DOHH2 (cell line): ENCODE measurements around the gene SLC35A2.
A peak's percentile ranks its signal among the peaks of the same experiment; 100 is the strongest.

Source experiments
- H3F3A ChIP-seq: fragments of 200-600 bp; sonication (generic), shearing (Covaris generic); 2 replicates; pipeline ENCODE4 v1.6.0; 2016; ENCODE audit warnings: antibody characterized with exemption, mild to moderate bottlenecking; ENCODE audit not compliant: control insufficient read depth, insufficient read depth
- H3K27ac ChIP-seq: fragments of 200-600 bp; sonication (generic); 2 replicates; pipeline ENCODE4 v1.5.1; 2014; ENCODE audit warnings: low read depth, mild to moderate bottlenecking, low read length, moderate library complexity
- H3K27me3 ChIP-seq: fragments of 200-600 bp; sonication (generic); 2 replicates; pipeline ENCODE4 v1.6.1; 2014; ENCODE audit warnings: mild to moderate bottlenecking, low read length, mixed read lengths; ENCODE audit not compliant: control insufficient read depth
- H3K36me3 ChIP-seq: fragments of 200-600 bp; sonication (generic); 2 replicates; pipeline ENCODE4 v1.6.1; 2014; ENCODE audit warnings: mild to moderate bottlenecking, low read length, moderate library complexity, mixed read lengths; ENCODE audit not compliant: control insufficient read depth
- H3K4me1 ChIP-seq: fragments of 200-600 bp; sonication (generic); 2 replicates; pipeline ENCODE4 v1.6.1; 2014; ENCODE audit warnings: mild to moderate bottlenecking, low read length, mixed read lengths; ENCODE audit not compliant: control insufficient read depth
- H3K4me2 ChIP-seq: fragments of 200-600 bp; sonication (generic); 2 replicates; pipeline ENCODE4 v1.6.0; 2014; ENCODE audit warnings: mild to moderate bottlenecking, low read length, moderate library complexity
- H3K4me3 ChIP-seq: fragments of 200-600 bp; sonication (generic); 2 replicates; pipeline ENCODE4 v1.5.1; 2014; ENCODE audit warnings: mild to moderate bottlenecking, low read length, mixed read lengths
- H3K79me2 ChIP-seq: fragments of 200-600 bp; sonication (generic); 2 replicates; pipeline ENCODE4 v1.6.1; 2014; ENCODE audit warnings: mild to moderate bottlenecking, low read length, mixed read lengths; ENCODE audit not compliant: control insufficient read depth
- H3K9me2 ChIP-seq: fragments of 200-600 bp; sonication (generic); replicated peaks from 2 replicates; pipeline ENCODE4 v1.6.1; 2014; ENCODE audit warnings: mild to moderate bottlenecking, low read length, mixed read lengths; ENCODE audit not compliant: control insufficient read depth
- H3K9me3 ChIP-seq: fragments of 200-600 bp; sonication (generic); 2 replicates; pipeline ENCODE4 v1.6.1; 2014; ENCODE audit warnings: antibody characterized with exemption, low read length, mixed read lengths; ENCODE audit not compliant: control insufficient read depth, insufficient read depth
- H4K20me1 ChIP-seq: fragments of 200-600 bp; sonication (generic); 2 replicates; pipeline ENCODE4 v1.6.0; 2014; ENCODE audit warnings: low read depth, mild to moderate bottlenecking, antibody characterized with exemption, low read length, moderate library complexity; ENCODE audit not compliant: control insufficient read depth, insufficient read depth
- EZH2phosphoT487 ChIP-seq: fragments of 200-600 bp; sonication (generic); IDR thresholded peaks from 2 replicates; pipeline ENCODE4 v1.6.1; 2017; ENCODE audit warnings: borderline replicate concordance, mild to moderate bottlenecking, antibody characterized with exemption, low read length, moderate library complexity, mixed read lengths
- TF ChIP-seq, protein P1 (sequence below): fragments of 200-600 bp; sonication (generic); IDR thresholded peaks from one replicate; pipeline ENCODE4 v1.5.1; 2014; ENCODE audit warnings: antibody characterized with exemption, mild to moderate bottlenecking, low read depth, low read length; ENCODE audit not compliant: poor library complexity, severe bottlenecking

SLC35A2 gene

GRCh38 chrX:48911412-48912182 is at the start of gene SLC35A2:
SLC35A2 (minus strand) TSS chrX:48911646; CDS start chrX:48911636, 10 bp downstream.
- Histone ChIP-seq H3K36me3 (peaks cover 36% of the 10 kb centered on the region), H3K79me2 (peaks cover 40% of the 10 kb centered on the region), H3K4me3 (peak within 1 kb of the TSS; percentile 92), H3K27ac (peak within 1 kb of the TSS; percentile 47), H3K9me3 (no peaks in the 10 kb centered on the region), H4K20me1 (peaks cover 13% of the 10 kb centered on the region; the same call in 1 of the 2 replicates), H3K4me1 (peaks cover 18% of the 10 kb centered on the region), H3F3A (0 out of 2 replicates have a peak, but pooled peaks cover 13% of the 10 kb centered on the region), H3K9me2 (no peaks in the 10 kb centered on the region), H3K4me2 (peak within 1 kb of the TSS; percentile 81), H3K27me3 (no peaks in the 10 kb centered on the region)
- no peak for TF ChIP-seq EZH2phosphoT487
- TF ChIP-seq, protein P1, sequence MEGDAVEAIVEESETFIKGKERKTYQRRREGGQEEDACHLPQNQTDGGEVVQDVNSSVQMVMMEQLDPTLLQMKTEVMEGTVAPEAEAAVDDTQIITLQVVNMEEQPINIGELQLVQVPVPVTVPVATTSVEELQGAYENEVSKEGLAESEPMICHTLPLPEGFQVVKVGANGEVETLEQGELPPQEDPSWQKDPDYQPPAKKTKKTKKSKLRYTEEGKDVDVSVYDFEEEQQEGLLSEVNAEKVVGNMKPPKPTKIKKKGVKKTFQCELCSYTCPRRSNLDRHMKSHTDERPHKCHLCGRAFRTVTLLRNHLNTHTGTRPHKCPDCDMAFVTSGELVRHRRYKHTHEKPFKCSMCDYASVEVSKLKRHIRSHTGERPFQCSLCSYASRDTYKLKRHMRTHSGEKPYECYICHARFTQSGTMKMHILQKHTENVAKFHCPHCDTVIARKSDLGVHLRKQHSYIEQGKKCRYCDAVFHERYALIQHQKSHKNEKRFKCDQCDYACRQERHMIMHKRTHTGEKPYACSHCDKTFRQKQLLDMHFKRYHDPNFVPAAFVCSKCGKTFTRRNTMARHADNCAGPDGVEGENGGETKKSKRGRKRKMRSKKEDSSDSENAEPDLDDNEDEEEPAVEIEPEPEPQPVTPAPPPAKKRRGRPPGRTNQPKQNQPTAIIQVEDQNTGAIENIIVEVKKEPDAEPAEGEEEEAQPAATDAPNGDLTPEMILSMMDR: no peak

DNA sequence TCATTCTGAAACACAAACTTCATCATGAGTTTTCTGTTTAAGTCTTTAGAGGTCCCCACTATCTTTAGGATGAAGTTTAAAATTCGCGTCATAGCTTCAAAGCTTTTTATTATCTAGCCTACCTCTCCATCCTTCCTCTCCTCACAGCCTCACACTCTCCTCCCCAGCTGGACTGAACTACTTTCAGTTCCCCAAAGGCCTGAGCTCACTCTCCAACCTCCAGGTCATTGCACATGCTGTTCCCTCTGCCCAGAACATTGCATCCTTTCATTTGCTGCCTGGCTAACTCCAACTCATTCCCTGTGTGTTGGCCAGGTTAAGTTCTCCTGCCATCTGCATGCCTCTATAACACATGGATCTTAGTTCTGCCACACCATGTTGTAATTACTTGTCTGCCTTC is 48.8 kb upstream of the SLC35A2 start:
- H3K4me2 ChIP-seq: peak overlapping the region; percentile 85
- no peaks in the 10 kb centered on the region for H4K20me1 ChIP-seq
- no peaks in the 10 kb centered on the region for H3K9me3 ChIP-seq
- peak overlapping the region; percentile 86 for H3K27ac ChIP-seq
- no peaks in the 10 kb centered on the region for H3K27me3 ChIP-seq
- TF ChIP-seq, protein P1: no peak
- no peak for TF ChIP-seq EZH2phosphoT487
- H3K9me2 ChIP-seq: no peaks in the 10 kb centered on the region
- H3K79me2 ChIP-seq: peaks cover 36% of the 10 kb centered on the region
- H3K36me3 ChIP-seq: peaks cover 19% of the 10 kb centered on the region
- H3K4me1 ChIP-seq: peaks cover 60% of the 10 kb centered on the region
- H3K4me3 ChIP-seq: peak overlapping the region; percentile 70
- no peaks in the 10 kb centered on the region; the same call in 1 of the 2 replicates for H3F3A ChIP-seq

- peak overlapping the region; percentile 91 for H3K4me3 ChIP-seq
- no peaks in the 10 kb centered on the region for H4K20me1 ChIP-seq
- no peaks in the 10 kb centered on the region for H3K9me2 ChIP-seq
- no peaks in the 10 kb centered on the region for H3K27me3 ChIP-seq
- H3K79me2 ChIP-seq: peaks cover 53% of the 10 kb centered on the region
- no peaks in the 10 kb centered on the region for H3K9me3 ChIP-seq
- peak overlapping the region; percentile 86 for H3K27ac ChIP-seq
- H3K4me1 ChIP-seq: peaks cover 62% of the 10 kb centered on the region
- TF ChIP-seq, protein P1: no peak
- no peak for TF ChIP-seq EZH2phosphoT487
- no peaks in the 10 kb centered on the region; the same call in 1 of the 2 replicates for H3F3A ChIP-seq
- peaks cover 28% of the 10 kb centered on the region for H3K36me3 ChIP-seq
- H3K4me2 ChIP-seq: peak overlapping the region; percentile 85
These were observed 47.2 kb upstream of the SLC35A2 start for GRCh38 chrX:48958635-48959094.
